GM21737 (cell line): ENCODE results near the gene DUSP16.
A peak's percentile ranks its signal among the peaks of the same experiment; 100 is the strongest.
"Not testable (repeated sequence)": the region's sequence is repeated elsewhere in the genome, so short reads cannot be mapped to it uniquely, and the experiment has no call there.

Source experiments
- ATAC-seq: cut with Tn5 transposase; IDR thresholded peaks from one replicate; pipeline ENCODE4 v1.9.1; 2021; ENCODE audit warnings: mild to moderate bottlenecking, moderate library complexity; ENCODE audit not compliant: unreplicated experiment

Gene DUSP16

DNA sequence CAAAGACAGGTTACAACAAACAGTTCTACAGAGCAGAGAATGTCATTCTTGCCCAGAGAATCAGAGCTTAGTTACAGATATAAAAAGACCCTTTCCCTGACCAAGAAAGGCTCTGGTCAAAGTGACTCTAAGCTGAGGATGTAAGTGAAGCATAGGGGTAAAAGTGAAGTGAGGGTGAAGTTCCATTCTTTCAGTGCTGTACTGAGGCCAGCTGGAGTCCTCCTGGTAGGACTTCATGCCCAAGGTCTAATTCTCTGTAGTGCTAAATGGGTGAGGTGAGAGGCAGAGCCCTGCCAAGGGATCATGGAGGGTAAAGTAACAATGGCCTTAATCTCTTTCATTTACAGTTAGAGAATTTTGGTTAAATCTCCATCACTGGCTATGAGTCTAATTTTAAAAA lies 38.5 kb downstream of the DUSP16 start:
- ATAC-seq: no peak

GRCh38 chr12:12523229-12523628 lies 39.4 kb downstream of the DUSP16 start:
- ATAC-seq: no peak

DNA sequence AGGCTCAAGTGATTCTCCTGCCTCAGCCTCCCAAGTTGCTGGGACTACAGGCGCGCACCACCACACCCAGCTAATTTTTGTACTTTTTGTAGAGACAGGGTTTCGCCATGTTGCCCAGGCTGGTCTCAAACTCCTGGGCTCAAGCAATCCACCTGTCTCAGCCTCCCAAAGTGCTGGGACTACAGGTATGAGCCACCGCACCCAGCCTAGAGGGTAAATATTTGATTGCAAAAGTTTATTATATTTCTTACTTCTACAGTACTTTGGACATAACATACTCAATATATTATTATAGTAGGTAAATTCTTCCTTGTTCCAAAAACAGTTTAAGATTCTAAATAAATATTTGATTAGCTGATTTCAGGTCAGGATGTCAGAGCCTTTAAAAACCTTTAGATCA lies 40.0 kb downstream of the DUSP16 start:
- ATAC-seq: not testable (repeated sequence)

- no peak for ATAC-seq
Observed at GRCh38 chr12:12521888-12522287, 40.8 kb downstream of the DUSP16 start.

DNA sequence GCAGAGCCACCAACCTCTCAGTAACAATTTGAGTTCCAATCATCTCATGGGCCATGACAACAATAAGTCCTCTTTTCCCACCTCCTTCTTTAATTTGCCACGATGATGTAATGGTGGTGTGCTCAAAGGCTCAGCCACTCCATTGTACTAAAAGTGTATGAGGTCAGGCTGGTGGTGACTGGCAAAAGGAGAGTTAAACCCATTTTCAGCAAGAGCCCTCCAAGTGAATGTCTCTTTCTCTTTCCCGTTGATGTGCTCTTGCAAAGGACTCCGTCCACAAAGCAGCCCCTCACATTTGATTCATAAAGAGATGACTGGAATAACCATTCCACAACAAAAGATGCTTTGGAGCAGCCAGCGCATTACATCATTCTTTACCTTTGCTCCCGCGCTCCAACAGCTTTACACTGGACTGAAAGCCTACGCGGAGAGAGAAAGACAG lies 41.6 kb downstream of the DUSP16 start:
- ATAC-seq: no peak

DNA sequence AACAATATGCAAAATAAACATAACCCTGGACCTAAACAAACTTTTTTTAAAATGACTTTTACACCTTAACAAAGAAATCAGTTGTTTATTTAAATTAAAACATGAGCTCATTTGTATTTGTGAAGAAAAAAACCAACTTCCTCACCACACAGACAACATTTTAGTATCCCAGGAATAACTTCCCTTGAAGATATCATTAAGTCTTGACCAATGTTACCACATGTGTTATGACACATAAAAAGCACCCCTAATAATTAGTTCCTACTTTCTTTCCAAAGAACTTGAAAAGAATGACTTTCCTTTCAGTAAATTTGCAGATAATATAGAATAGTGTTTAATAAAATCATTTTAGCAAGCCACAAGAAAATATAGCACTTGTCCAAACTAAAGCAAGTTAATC lies 42.4 kb downstream of the DUSP16 start:
- no peak for ATAC-seq

DNA sequence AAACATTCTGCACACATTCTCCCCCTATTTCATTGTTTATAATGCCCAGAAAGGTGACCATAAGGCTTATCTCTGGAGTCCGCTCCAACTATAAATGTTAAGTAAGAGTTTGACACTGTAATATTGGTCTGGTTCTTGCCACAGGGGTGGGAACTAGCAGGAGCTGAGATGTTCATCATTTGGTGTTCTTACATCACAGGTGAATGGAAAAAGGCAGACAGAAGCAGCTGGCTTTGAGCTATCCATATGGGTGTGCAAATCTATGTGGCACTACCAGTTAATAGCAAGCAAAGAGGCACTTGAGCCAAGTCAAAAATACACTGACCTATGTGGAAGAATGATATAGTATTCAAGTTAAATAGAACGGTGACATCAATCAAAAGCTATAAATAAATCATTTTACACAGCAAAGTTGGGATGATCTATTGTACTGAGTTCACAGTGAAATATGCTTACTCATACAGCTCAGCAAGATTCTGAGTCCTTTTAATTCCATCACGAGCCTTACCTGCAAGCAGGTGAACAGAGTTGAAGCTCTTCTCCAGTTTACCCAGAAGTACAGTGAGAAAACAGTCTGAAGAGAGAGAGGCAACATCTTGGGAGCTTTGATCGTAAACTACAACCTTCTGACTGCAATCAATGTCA lies 43.2 kb downstream of the DUSP16 start:
- ATAC-seq: no peak

GRCh38 chr12:12518919-12519318 lies 43.7 kb downstream of the DUSP16 start:
- no peak for ATAC-seq

DNA sequence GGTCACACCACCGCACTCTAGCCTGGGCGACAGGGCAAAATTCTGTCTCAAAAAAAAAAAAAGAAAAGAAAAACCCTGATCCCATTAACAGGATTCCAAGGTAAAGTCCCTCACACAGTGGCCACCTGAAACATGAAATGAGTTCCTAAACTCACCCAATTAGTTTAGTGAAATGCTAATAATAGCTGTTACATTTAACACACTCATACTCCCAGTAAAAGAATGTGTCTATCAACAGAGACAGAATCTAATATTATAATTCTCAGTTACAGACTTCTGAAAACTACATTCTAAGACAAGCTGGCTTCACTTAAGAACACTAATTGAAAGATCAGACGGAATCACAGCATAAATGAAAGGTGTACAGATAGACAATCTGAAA lies 44.2 kb downstream of the DUSP16 start:
- ATAC-seq: no peak

DNA sequence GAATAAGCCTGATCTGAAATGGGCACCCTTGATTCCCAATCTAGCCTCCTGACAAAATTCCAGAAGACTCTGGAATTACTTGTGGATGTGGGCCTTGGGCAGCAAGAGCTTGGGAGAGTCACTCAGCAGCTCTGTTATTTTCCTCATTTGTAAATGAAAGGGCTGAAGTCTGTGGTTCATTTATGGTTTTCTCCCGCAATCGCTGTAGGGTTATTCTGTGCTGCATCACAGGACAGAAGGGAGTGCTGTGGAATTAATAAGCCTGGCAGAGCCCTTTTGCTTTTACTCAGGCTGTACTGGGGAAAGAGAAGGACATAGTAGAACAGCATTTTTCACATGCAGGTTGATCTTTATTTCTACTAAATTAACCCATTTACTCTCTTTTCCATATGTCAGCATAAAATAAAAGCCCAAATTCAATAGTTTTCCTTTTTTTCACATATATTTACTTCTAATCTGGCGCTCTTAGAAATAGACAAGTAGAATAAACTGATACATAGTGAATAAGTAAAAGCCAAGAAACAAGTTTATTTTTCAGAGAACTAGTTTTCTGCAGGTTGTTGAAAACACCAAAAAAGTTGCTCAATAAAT lies 49.2 kb downstream of the DUSP16 start:
- no peak for ATAC-seq

DNA sequence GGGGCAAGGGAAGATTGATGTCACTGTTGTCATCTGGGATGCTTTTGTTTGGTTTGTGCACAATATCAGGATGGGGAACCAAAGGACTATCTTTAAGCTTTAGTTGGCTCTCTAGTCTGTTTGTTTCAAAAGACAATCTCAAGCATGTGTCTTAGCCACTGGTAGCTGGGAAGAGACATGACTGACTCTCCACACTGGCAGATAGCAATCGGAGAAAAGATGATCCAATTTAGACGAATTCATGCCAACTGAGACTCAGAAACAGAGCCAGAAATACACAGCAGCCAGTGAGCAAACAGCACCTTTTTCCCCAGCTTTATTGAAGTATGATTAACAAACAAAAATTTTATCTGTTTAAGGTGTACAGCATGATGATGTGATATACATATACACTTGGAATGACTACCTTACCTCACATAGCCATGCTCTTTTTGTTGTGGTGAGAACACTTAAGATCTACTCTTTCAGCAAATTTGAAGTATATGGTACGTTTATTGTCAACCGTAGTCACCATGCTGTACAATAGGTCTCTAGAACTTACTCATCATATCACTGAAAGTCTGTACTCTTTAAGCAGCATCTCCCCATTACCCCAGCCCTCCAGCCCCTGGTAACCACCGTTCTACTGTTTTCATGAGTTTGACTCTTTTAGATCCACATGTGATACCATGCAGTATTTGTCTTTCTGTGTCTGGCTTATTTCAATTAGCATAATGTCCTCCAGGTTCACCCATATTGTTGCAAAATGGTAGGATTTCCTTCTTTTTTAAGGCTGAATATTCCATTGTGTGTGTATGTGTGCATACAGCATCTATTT lies 50.6 kb downstream of the DUSP16 start:
- ATAC-seq: no peak

DNA sequence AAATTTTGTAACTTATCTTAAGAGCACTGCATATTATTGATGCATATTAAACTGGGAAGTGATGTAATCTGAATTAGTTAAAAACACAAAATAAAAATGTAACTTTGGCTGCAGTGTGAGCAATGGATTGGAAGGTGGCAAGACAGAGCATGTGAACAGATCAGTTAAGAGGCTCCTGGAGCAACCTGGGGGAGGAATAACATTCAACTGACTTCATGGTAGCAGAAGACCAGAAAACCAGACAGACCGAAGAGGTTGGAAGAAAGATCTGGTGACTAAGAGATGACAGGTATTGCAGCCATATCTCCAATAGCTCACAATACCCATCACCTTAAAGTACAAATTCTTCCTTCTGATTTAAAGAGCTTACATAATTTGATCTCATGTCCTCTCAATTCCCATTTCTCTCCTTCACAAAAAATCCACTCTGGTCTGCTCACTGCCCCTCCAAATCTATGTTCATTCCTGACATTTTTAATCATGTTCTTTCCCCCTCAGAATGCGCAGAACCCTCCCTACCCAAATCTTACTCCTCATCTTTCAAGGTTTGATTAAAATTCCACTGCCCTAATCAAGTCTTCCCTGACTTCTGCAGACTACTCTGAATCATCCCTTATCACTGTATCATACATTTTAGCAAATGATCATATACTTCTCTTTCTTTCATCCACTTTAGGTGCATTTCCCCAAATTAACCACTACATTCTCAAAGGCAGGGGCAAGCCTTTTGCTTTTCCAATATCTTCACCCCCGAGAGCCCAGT lies 51.5 kb downstream of the DUSP16 start:
- no peak for ATAC-seq

GRCh38 chr12:12510551-12510950 lies 52.1 kb downstream of the DUSP16 start:
- ATAC-seq: no peak

GRCh38 chr12:12510141-12510540 lies 52.5 kb downstream of the DUSP16 start:
- no peak for ATAC-seq

DNA sequence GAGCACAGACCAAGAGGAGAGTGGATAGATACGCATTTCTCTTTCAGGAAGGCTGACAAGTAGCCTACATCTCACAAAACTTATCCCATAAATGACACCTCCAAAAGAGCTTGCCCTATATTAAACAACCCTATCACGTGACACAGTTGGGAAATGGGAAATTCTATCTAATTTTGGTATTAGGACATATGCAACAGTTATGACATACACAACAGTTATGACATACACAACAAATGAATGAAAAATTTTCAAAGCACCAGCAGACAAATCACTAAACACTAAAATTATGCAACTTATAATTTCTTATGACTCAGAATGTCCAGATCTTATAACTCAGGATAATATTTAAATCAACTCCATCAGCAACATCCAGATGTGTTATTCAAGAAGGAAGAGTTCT lies 54.1 kb downstream of the DUSP16 start:
- no peak for ATAC-seq

- ATAC-seq: no peak
Observed at GRCh38 chr12:12507121-12507520, 55.5 kb downstream of the DUSP16 start.

- no peak for ATAC-seq
Observed at GRCh38 chr12:12506496-12506890, 56.2 kb downstream of the DUSP16 start.

GRCh38 chr12:12505544-12506495 lies 56.8 kb downstream of the DUSP16 start:
- ATAC-seq: peak; percentile 86

- no peak for ATAC-seq
Observed at GRCh38 chr12:12503384-12504078, 59.1 kb downstream of the DUSP16 start.

DNA sequence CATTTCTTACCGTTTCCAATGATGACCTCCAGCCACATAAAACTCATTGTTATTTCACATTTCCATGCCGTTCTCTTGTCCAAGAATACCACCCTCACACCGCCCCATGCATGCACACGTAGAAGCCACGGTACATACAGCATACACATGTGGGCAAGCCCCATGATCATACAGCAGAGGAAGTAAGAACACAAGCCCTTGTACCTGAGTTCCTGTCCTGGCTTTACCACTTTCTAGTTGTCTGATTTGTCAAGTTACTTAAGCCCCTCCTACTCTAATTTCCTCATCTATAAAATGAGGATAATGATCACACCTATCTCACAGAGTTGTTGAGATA lies 59.9 kb downstream of the DUSP16 start:
- no peak for ATAC-seq
